Thymus (tissue), 11 donors: ENCODE results near the gene MCF2L. TPM values are rescaled to one million over a fixed set of nuclear protein-coding genes. Genes with fewer than 3 reads are reported as not detected.

Source experiments
- DNase-seq, 9 donors: peaks; one replicate each; pipeline ENCODE4 v3.0.0-alpha.2; 2013; ENCODE audit warnings: low spot score in 9 of 9, low read depth in 6 of 9, missing footprints in 1 of 9
- H3K27ac ChIP-seq, 2 donors: one replicate each; pipeline ENCODE4 v1.5.1; 2013; ENCODE audit warnings: control low read depth in 1 of 2, low read depth in 1 of 2, low read length in 1 of 2, mild to moderate bottlenecking in 1 of 2, moderate library complexity in 1 of 2
- H3K27me3 ChIP-seq, 2 donors: one replicate each; pipeline ENCODE4 v1.5.1; 2013; ENCODE audit warnings: low read length in 1 of 2; ENCODE audit not compliant: control insufficient read depth in 2 of 2, insufficient read depth in 1 of 2
- H3K36me3 ChIP-seq, 2 donors: one replicate each; pipeline ENCODE4 v1.5.1; 2013; ENCODE audit warnings: low read length in 1 of 2, mild to moderate bottlenecking in 1 of 2, moderate library complexity in 1 of 2; ENCODE audit not compliant: control insufficient read depth in 2 of 2, insufficient read depth in 2 of 2
- H3K4me1 ChIP-seq, 2 donors: one replicate each; pipeline ENCODE4 v1.5.1; 2013; ENCODE audit warnings: low read length in 2 of 2; ENCODE audit not compliant: control insufficient read depth in 2 of 2, insufficient read depth in 2 of 2
- H3K4me3 ChIP-seq, 2 donors: one replicate each; pipeline ENCODE4 v1.5.1; 2013; ENCODE audit warnings: low read length in 2 of 2, control low read depth in 1 of 2, mild to moderate bottlenecking in 1 of 2
- H3K9me3 ChIP-seq, 2 donors: one replicate each; pipeline ENCODE4 v1.5.1; 2013; ENCODE audit warnings: low read length in 1 of 2, mild to moderate bottlenecking in 1 of 2; ENCODE audit not compliant: control insufficient read depth in 2 of 2, insufficient read depth in 1 of 2
- WGBS: extraction: QIAGEN DNeasy Blood & Tissue Kit; methylation state at CpG from one replicate; pipeline ENCODE4 v1.1.7; 2013; 5-methylcytosine and 5-hydroxymethylcytosine counted together
- polyA plus RNA-seq: library from polyadenylated mRNA; stranded (reverse); fragments of 200-250 nt; gene quantifications from one replicate; pipeline ENCODE4 v1.2.3, GENCODE V29; 2013
- total RNA-seq: library from RNA; stranded (reverse); fragments of 120-200 nt; gene quantifications from one replicate; pipeline ENCODE4 v1.2.4, GENCODE V29; 2013
- donor health status: healthy.

Gene MCF2L
- total and polyA plus RNA-seq, 2 donors: 13.0 to 28.6 TPM

- 98% methylated on average over 40 of the region's 40 CpGs for WGBS
- DNase-seq: no peak
- no peaks in the 10 kb centered on the region for H3K27me3 ChIP-seq
- H3K4me3 ChIP-seq: no peak overlapping the region
- peaks cover 0 to 3% of the 10 kb centered on the region in 2 donors for H3K4me1 ChIP-seq
- peaks cover 0 to 20% of the 10 kb centered on the region in 2 donors for H3K9me3 ChIP-seq
- H3K27ac ChIP-seq: no peak overlapping the region
- H3K36me3 ChIP-seq: no peaks in the 10 kb centered on the region
Observed at GRCh38 chr13:113087923-113088690, 119.1 kb downstream of the MCF2L start.

- Histone ChIP-seq H3K4me3 (no peak overlapping the region), H3K36me3 (no peaks in the 10 kb centered on the region), H3K27me3 (no peaks in the 10 kb centered on the region), H3K4me1 (no peaks in the 10 kb centered on the region), H3K9me3 (peaks cover 0 to 20% of the 10 kb centered on the region in 2 donors), H3K27ac (no peak overlapping the region)
- WGBS: 96% methylated on average over 17 of the region's 17 CpGs
- DNase-seq: no peak
Observed at GRCh38 chr13:113088691-113089020, 119.6 kb downstream of the MCF2L start.

- DNase-seq: no peak
- Histone ChIP-seq H3K9me3 (peaks cover 0 to 14% of the 10 kb centered on the region in 2 donors), H3K4me3 (no peak overlapping the region), H3K4me1 (no peaks in the 10 kb centered on the region), H3K27me3 (no peaks in the 10 kb centered on the region), H3K36me3 (no peaks in the 10 kb centered on the region), H3K27ac (no peak overlapping the region)
- WGBS: 97% methylated on average over 36 of the region's 36 CpGs
Observed at GRCh38 chr13:113089693-113090414, 120.8 kb downstream of the MCF2L start.

GRCh38 chr13:113090415-113090770 lies 121.4 kb downstream of the MCF2L start:
- Histone ChIP-seq H3K9me3 (peaks cover 0 to 9% of the 10 kb centered on the region in 2 donors), H3K27me3 (no peaks in the 10 kb centered on the region), H3K27ac (no peak overlapping the region), H3K4me3 (no peak overlapping the region), H3K36me3 (no peaks in the 10 kb centered on the region), H3K4me1 (no peaks in the 10 kb centered on the region)
- 94% methylated on average over 13 of the region's 13 CpGs for WGBS
- no peak for DNase-seq

GRCh38 chr13:113090806-113091205 lies 121.8 kb downstream of the MCF2L start:
- H3K27ac ChIP-seq: no peak overlapping the region
- DNase-seq: no peak
- no peaks in the 10 kb centered on the region for H3K27me3 ChIP-seq
- H3K9me3 ChIP-seq: peaks cover 0 to 5% of the 10 kb centered on the region in 2 donors
- H3K4me3 ChIP-seq: no peak overlapping the region
- WGBS: 97% methylated on average over 24 of the region's 24 CpGs
- no peaks in the 10 kb centered on the region for H3K36me3 ChIP-seq
- H3K4me1 ChIP-seq: no peaks in the 10 kb centered on the region

GRCh38 chr13:113091211-113091771 lies 122.3 kb downstream of the MCF2L start:
- H3K27ac ChIP-seq: no peak overlapping the region
- H3K27me3 ChIP-seq: no peaks in the 10 kb centered on the region
- H3K36me3 ChIP-seq: no peaks in the 10 kb centered on the region
- no peak for DNase-seq
- H3K4me1 ChIP-seq: no peaks in the 10 kb centered on the region
- H3K9me3 ChIP-seq: no peaks in the 10 kb centered on the region
- WGBS: 93% methylated on average over 30 of the region's 30 CpGs
- H3K4me3 ChIP-seq: no peak overlapping the region

- DNase-seq: no peak
- WGBS: 94% methylated on average over 33 of the region's 33 CpGs
- no peaks in the 10 kb centered on the region for H3K36me3 ChIP-seq
Observed at GRCh38 chr13:113091891-113092775, 123.1 kb downstream of the MCF2L start.

GRCh38 chr13:113092776-113093579 lies 124.0 kb downstream of the MCF2L start:
- Histone ChIP-seq H3K9me3 (no peaks in the 10 kb centered on the region), H3K36me3 (no peaks in the 10 kb centered on the region), H3K4me3 (no peak overlapping the region), H3K27ac (no peak overlapping the region), H3K4me1 (no peaks in the 10 kb centered on the region), H3K27me3 (no peaks in the 10 kb centered on the region)
- 96% methylated on average over 25 of the region's 25 CpGs for WGBS
- no peak for DNase-seq

More at GRCh38 chr13:113091891-113092775, 123.1 kb downstream of the MCF2L start:
- Histone ChIP-seq H3K4me3 (no peak overlapping the region), H3K4me1 (no peaks in the 10 kb centered on the region), H3K27me3 (no peaks in the 10 kb centered on the region), H3K27ac (no peak overlapping the region), H3K9me3 (no peaks in the 10 kb centered on the region)
